Measurements from ENCODE around the gene PEX10.
A peak's percentile ranks its signal among the peaks of the same experiment; 100 is the strongest.

DNA sequence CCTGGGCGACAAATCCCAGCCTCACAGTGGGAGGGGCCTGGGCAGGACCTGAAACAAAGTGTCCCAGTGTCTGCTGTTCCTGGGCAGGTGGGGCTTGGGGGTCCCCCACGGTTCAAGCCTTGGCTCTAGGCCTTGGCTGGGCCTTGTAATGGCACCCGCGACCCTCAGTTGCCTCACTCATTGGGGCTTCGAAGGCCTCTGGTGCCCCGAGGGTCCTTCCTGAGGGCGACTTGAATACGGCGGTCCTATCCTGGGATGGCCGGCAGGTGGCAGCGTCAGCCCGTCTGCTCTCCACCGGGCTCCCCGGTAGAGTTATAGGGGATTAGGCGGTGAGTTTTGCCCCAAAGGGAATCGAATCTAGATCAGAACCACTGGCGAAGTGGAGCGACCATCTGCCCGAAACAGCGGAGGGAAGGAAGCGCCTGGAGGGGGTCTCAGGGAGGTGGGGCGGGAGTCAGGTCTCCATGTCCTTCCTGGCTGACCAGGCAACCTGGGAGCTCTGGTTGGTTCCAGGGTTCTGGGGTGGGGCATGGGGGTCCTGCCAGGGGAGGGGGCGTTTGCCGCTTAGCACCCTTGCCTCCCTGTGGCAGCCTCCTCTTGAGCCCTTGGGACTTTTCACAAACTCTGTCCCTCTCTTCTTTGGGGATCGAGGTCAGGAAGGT is 2.1 kb upstream of the PEX10 start:
- TF ChIP-seq, protein P1, sequence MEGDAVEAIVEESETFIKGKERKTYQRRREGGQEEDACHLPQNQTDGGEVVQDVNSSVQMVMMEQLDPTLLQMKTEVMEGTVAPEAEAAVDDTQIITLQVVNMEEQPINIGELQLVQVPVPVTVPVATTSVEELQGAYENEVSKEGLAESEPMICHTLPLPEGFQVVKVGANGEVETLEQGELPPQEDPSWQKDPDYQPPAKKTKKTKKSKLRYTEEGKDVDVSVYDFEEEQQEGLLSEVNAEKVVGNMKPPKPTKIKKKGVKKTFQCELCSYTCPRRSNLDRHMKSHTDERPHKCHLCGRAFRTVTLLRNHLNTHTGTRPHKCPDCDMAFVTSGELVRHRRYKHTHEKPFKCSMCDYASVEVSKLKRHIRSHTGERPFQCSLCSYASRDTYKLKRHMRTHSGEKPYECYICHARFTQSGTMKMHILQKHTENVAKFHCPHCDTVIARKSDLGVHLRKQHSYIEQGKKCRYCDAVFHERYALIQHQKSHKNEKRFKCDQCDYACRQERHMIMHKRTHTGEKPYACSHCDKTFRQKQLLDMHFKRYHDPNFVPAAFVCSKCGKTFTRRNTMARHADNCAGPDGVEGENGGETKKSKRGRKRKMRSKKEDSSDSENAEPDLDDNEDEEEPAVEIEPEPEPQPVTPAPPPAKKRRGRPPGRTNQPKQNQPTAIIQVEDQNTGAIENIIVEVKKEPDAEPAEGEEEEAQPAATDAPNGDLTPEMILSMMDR (conservative IDR thresholded peaks at IDR 0.05; ENCODE audit: low read depth, low read length): peak; percentile 98
- TF ChIP-seq EZH2 (IDR thresholded peaks at IDR 0.05; ENCODE audit: borderline replicate concordance, low read depth, low read length, poor library complexity, severe bottlenecking): no peak

All from A673 (cell line).